SK-N-SH treated with all-trans-retinoic acid at 6 μM for 48 hours (cell line): ENCODE results near the gene GJA3.

Source experiments
- BACH2 ChIP-seq: fragments of 250-450 bp; sonication (Bioruptor Pico); IDR thresholded peaks from 2 replicates; pipeline ENCODE4 v1.9.0; 2021; ENCODE audit warnings: mild to moderate bottlenecking, borderline replicate concordance
- CREB5 ChIP-seq: fragments of 250-450 bp; sonication (Bioruptor Pico); IDR thresholded peaks from 2 replicates; pipeline ENCODE4 v1.5.1; 2020; ENCODE audit warnings: low read depth, mild to moderate bottlenecking, moderate library complexity
- PPARA ChIP-seq: fragments of 250-450 bp; sonication (Bioruptor Pico); IDR thresholded peaks from 2 replicates; pipeline ENCODE4 v1.5.0; 2020; ENCODE audit warnings: mild to moderate bottlenecking, borderline replicate concordance
- ZFP30 ChIP-seq: fragments of 450-650 bp; formaldehyde crosslinking; IDR thresholded peaks from 2 replicates; pipeline ENCODE4 v1.5.0; 2022; ENCODE audit warnings: mild to moderate bottlenecking, moderate library complexity

GRCh38 chr13:20146381-20146780 lies 14.5 kb downstream of the GJA3 start:
- TF ChIP-seq CREB5 (CRISPR knock-in tag), result no peak
- no peak for TF ChIP-seq ZFP30 (CRISPR knock-in tag)
- no peak for TF ChIP-seq PPARA (CRISPR knock-in tag)
- no peak for TF ChIP-seq BACH2
